ENCODE measurements around the gene CACNA1B.

DNA sequence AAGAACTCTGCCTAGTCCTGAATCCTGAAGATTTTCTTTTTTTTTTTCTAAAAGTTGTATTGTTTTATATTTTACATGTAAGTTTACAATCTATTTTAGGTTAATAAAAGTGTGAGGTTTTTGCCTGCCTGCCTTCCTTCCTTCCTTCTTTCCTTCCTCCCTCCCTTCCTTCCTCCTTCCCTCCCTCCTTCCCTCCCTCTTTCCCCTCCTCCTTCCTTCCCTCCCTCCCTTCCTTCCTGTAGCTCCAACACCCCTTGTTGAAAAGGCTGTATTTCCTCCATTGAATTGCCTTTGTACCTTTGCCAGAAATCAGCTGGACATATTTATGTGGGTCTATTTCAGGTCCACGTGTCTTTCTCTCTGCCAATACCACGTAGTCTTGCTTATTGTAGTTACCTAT lies 46.6 kb downstream of the CACNA1B start:
- TF ChIP-seq POLR2A (IDR thresholded peaks at IDR 0.05): no peak
- TF ChIP-seq, protein P1, sequence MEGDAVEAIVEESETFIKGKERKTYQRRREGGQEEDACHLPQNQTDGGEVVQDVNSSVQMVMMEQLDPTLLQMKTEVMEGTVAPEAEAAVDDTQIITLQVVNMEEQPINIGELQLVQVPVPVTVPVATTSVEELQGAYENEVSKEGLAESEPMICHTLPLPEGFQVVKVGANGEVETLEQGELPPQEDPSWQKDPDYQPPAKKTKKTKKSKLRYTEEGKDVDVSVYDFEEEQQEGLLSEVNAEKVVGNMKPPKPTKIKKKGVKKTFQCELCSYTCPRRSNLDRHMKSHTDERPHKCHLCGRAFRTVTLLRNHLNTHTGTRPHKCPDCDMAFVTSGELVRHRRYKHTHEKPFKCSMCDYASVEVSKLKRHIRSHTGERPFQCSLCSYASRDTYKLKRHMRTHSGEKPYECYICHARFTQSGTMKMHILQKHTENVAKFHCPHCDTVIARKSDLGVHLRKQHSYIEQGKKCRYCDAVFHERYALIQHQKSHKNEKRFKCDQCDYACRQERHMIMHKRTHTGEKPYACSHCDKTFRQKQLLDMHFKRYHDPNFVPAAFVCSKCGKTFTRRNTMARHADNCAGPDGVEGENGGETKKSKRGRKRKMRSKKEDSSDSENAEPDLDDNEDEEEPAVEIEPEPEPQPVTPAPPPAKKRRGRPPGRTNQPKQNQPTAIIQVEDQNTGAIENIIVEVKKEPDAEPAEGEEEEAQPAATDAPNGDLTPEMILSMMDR (IDR thresholded peaks at IDR 0.05): no peak
- TF ChIP-seq POLR2AphosphoS5 (IDR thresholded peaks at IDR 0.05): no peak
- TF ChIP-seq EP300 (IDR thresholded peaks at IDR 0.05): no peak

All from gastroesophageal sphincter (tissue), 3 donors.